Ectodermal cell (in vitro differentiated cells): ENCODE data around the gene OTX1. TPM values are rescaled to one million over a fixed set of nuclear protein-coding genes. Genes with fewer than 3 reads are reported as not detected.

Experiments used
- H3K27ac ChIP-seq: 2 replicates; pipeline ENCODE4 v1.7.0; 2013; ENCODE audit warnings: mild to moderate bottlenecking, low read depth, low read length; ENCODE audit not compliant: insufficient read depth, poor library complexity, severe bottlenecking
- H3K27me3 ChIP-seq: 2 replicates; pipeline ENCODE4 v1.7.0; 2013; ENCODE audit warnings: mild to moderate bottlenecking, low read length; ENCODE audit not compliant: insufficient read depth, control insufficient read depth, poor library complexity, severe bottlenecking
- H3K36me3 ChIP-seq: one replicate; pipeline ENCODE4 v1.7.0; 2013; ENCODE audit warnings: low read length; ENCODE audit not compliant: control insufficient read depth, insufficient read depth
- H3K4me1 ChIP-seq: one replicate; pipeline ENCODE4 v1.7.0; 2013; ENCODE audit warnings: low read length; ENCODE audit not compliant: control insufficient read depth, insufficient read depth
- H3K4me3 ChIP-seq: 2 replicates; pipeline ENCODE4 v1.7.0; 2013; ENCODE audit warnings: low read depth, low read length, control low read depth; ENCODE audit not compliant: insufficient read depth
- H3K9me3 ChIP-seq: 2 replicates; pipeline ENCODE4 v1.7.0; 2013; ENCODE audit warnings: mild to moderate bottlenecking, low read length, moderate library complexity; ENCODE audit not compliant: control insufficient read depth
- WGBS, 2 experiments: methylation state at CpG; one replicate each; pipeline ENCODE4 v1.1.7; 2013; ENCODE audit warnings: missing lambda C conversion rate in 2 of 2; 5-methylcytosine and 5-hydroxymethylcytosine counted together
- polyA plus RNA-seq, 4 experiments: library from polyadenylated mRNA; stranded (reverse); fragments of 50-300 nt; gene quantifications; one replicate each; pipeline ENCODE4 v1.2.3, GENCODE V29; 2013

Gene OTX1
- 72.8 TPM for polyA plus RNA-seq (2013, experiment 1 of 4)
- polyA plus RNA-seq (2013, experiment 2 of 4) = 117 TPM
- 62.0 TPM for polyA plus RNA-seq (2013, experiment 3 of 4)
- 82.8 TPM for polyA plus RNA-seq (2013, experiment 4 of 4)

DNA sequence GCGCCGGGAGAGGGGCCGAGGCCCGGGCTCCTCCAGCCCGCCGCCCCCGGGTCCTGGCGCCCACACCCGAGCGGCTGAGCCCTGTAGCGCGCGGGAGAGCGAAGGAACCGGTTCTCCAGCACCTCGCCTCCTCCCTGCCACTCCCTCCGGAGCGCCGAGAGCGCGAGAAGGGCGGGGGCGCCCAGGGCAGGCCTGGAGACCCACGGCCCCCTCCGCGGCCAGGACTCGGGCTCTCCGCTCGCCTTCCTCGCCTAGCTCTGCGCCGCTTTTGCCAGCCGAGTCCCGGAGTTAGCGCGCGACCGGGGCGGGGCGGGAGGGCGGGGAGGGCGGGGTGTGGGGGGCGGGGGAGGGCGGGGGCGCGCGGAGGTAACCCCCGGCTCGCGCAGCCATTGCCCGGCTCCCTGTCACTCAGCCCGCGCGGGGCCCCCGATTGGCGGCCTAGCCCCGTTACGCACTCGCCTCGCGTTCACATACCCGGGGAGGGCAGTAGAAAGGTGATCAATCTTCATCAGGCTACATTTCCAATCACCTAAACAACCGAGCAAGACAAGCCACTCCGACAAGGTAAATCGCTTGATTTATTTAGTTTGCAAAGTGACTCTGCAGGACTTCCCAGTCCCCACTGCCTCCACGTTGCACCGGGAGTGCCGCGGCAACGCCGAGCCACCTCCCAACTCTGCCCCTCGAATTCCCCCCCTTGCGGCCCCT is at the start of gene OTX1:
OTX1 (plus strand) TSS at position 497 of the 708 bp plus-strand sequence. CDS start 2,161 bp downstream, outside the sequence.
- WGBS, 2 experiments = 0% methylated on average over 71 to 73 of the region's 73 CpGs
- H3K4me3 ChIP-seq = peak within 1 kb of the TSS; percentile 63
- no peaks in the 10 kb centered on the region for H3K9me3 ChIP-seq
- H3K4me1 ChIP-seq = peaks cover 24% of the 10 kb centered on the region
- peaks cover 6% of the 10 kb centered on the region for H3K36me3 ChIP-seq
- peaks cover 100% of the 10 kb centered on the region for H3K27me3 ChIP-seq
- H3K27ac ChIP-seq = peak within 1 kb of the TSS; percentile 89

DNA sequence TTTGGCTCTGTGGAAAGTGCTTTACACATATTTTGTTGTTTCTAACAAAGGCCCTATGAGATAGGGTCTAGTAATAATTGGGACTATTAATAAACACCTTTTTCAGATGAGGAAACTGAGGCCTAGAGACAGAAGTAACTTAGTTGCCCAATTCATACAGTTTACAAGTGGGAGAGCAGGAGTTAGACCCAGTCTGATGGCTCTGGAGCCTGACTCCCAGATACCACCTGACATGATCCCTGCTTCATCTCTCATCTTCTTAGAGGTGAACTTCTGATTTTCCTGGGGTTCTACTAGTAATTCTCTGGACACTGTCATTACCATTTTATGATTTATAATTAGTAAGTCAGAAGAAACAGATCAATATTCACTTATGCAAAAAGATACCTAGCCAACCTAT is 49.1 kb upstream of the OTX1 start:
- peaks cover 3% of the 10 kb centered on the region for H3K4me1 ChIP-seq
- H3K27me3 ChIP-seq = no peaks in the 10 kb centered on the region
- no peaks in the 10 kb centered on the region for H3K9me3 ChIP-seq
- H3K27ac ChIP-seq = no peak overlapping the region
- no peak overlapping the region for H3K4me3 ChIP-seq
- no peaks in the 10 kb centered on the region for H3K36me3 ChIP-seq

DNA sequence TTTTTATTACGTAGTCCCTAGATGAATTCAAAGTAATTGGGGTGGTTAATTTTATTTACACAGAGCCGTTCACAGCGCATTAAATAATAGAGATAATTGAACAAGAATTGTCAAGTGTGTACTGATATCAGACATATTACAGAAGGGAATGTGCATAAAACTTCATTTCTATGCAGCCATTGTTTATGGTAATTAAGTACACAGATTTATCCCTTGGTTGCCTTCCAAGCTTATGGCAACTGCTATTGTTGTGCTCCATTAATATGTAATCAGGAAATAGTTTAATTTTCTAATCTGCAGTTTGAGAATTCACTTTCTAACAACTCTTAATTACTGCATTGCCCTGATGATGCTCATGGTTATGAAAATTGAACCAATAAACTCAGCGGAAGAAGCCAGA is 47.3 kb upstream of the OTX1 start:
- H3K36me3 ChIP-seq = no peaks in the 10 kb centered on the region
- H3K27ac ChIP-seq = no peak overlapping the region
- H3K9me3 ChIP-seq = no peaks in the 10 kb centered on the region
- H3K4me3 ChIP-seq = no peak overlapping the region
- H3K4me1 ChIP-seq = peaks cover 18% of the 10 kb centered on the region
- H3K27me3 ChIP-seq = no peaks in the 10 kb centered on the region
- WGBS, 2 experiments = 98 to 99% methylated on average over 4 of the region's 4 CpGs

DNA sequence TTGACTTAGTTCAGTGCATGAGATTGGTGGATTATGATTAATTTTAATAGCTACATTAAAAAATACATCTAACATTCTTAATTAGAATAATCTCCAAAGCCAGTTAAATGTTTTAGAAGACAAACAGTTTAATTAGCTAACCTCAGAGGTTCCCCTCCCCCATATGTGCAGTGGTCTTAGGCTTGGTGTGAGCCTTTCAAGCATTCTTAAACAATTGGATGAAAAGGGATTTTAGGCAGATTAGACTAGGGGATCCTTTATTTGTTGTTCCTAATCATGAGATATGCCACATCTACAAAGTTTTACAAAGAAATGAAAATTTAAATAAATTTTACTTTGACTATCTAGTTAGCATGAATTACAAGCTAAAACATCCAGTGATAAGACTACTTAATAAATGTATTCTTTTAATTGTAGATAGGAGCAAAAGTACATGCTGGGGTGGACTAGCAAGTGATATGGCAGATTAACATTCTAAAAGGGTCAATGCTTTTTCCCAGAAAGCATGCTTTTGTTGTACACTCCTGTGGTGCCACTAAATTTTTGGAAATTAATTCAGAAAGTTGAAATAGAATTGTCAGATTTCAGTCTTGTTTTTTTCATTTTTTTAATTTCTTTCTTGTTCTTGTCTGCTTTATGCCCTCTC is 42.7 kb upstream of the OTX1 start:
- Histone ChIP-seq H3K36me3 (no peaks in the 10 kb centered on the region), H3K4me3 (no peak overlapping the region), H3K27ac (peak overlapping the region; percentile 8), H3K27me3 (no peaks in the 10 kb centered on the region), H3K4me1 (peaks cover 35% of the 10 kb centered on the region), H3K9me3 (no peaks in the 10 kb centered on the region)

DNA sequence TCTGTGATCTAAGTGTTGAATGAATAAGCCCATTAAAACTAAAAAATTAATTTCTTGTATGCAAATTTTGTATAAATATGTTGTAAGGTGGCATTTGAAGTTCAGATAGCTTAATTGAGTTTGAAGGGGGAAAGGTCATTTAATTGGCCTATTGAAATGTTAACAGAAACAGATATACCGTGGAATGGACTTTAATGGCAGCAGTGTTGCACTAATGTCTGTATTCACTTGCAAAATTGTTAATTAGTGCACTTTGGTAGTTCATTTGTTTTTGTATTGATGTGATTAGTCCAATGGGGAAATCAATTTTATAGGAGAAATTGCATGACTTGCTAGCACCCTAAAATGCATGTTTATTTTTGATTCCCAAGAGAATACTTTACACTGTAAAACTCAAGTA is 41.8 kb upstream of the OTX1 start:
- H3K27ac ChIP-seq = no peak overlapping the region

DNA sequence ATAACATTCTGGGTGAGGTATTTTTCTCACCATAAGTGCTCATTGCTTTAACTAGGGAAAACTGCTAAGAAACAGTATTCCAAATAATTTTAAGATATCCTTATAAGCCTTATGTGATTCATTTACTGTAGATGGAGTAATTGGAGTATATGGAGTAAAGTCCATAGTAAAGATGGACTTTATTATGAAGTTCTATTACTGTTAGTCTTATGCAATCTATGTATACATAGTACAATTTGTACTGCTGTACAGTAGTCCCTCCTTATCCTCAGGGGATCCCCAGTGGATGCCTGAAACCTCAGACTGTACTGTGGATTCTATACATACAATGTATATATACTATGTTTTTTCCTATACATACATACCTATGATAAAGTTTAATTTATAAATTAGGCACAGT is 41.1 kb upstream of the OTX1 start:
- H3K36me3 ChIP-seq = no peaks in the 10 kb centered on the region
- no peak overlapping the region for H3K27ac ChIP-seq
- no peaks in the 10 kb centered on the region for H3K27me3 ChIP-seq
- H3K4me1 ChIP-seq = peaks cover 47% of the 10 kb centered on the region
- no peak overlapping the region for H3K4me3 ChIP-seq
- no peaks in the 10 kb centered on the region for H3K9me3 ChIP-seq

More for the DNA sequence above, 41.8 kb upstream of the OTX1 start:
- no peak overlapping the region for H3K4me3 ChIP-seq
- no peaks in the 10 kb centered on the region for H3K27me3 ChIP-seq
- H3K4me1 ChIP-seq = peaks cover 43% of the 10 kb centered on the region
- 32 to 45% methylated on average over 1 of the region's 1 CpG for WGBS, 2 experiments
- H3K9me3 ChIP-seq = no peaks in the 10 kb centered on the region
- no peaks in the 10 kb centered on the region for H3K36me3 ChIP-seq

DNA sequence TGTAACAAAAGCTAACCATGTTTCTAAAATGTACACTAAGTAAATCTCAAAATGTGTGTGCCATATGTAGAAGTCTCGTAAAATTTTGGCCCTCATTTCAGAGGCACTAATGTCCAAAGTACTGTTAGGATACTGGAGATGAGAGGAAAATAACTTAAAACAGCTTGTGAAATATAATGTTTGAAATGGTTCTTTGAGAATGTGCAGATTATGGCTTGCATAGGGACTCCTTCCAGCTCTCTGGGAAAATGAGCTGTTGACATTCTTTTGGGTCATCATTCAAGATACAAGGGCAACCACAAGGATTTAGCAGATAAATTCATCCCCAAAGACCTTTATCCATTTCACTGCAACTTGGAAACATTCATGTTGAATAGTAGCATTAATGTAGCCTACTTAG is 38.1 kb upstream of the OTX1 start:
- Histone ChIP-seq H3K27ac (no peak overlapping the region), H3K36me3 (no peaks in the 10 kb centered on the region), H3K9me3 (no peaks in the 10 kb centered on the region), H3K27me3 (no peaks in the 10 kb centered on the region), H3K4me1 (peaks cover 36% of the 10 kb centered on the region), H3K4me3 (no peak overlapping the region)
- WGBS, 2 experiments = 93 to 95% methylated on average over 1 of the region's 1 CpG

DNA sequence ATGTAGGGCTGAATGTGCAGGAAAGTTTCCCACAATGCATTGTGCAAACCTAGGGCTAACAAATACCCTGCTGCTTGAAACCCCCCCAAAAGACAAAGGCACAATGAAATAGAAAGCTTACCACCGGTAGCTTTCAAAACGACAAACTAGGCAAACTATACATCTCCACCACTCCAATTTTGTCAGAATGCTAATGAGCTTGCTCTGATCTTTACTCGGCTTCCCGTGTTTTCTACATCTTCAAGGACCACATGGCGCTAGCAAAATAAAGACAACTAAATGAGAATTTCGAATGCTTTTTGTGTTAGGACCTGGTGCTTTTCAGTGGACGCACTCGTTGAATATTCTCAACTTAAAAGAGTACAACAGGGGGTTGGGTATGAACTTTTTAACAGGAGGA is 37.2 kb upstream of the OTX1 start:
- Histone ChIP-seq H3K9me3 (no peaks in the 10 kb centered on the region), H3K36me3 (no peaks in the 10 kb centered on the region), H3K4me1 (peaks cover 29% of the 10 kb centered on the region), H3K27me3 (no peaks in the 10 kb centered on the region), H3K27ac (peak overlapping the region; percentile 82), H3K4me3 (no peak overlapping the region)
- 18 to 28% methylated on average over 8 of the region's 8 CpGs for WGBS, 2 experiments

DNA sequence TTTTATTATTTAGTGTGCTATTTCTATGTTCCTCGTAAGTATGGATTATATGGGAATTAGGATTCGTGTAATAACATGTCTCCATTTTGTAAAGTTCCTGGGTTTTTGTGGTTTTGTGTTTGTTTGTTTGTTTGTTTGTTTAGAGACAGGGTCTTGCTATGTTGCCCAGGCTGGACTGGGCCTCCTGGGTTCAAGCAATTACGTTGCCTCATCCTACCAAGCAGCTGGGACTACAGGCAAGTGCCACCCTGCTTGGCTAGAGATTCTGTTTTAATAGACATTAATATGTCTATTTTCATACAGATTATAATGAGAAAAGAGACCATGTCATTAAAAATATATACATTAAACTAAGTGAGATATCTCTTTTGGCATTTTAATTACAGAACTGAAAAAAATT is 35.2 kb upstream of the OTX1 start:
- 84 to 89% methylated on average over 3 of the region's 3 CpGs for WGBS, 2 experiments
- no peaks in the 10 kb centered on the region for H3K36me3 ChIP-seq
- H3K27me3 ChIP-seq = no peaks in the 10 kb centered on the region

DNA sequence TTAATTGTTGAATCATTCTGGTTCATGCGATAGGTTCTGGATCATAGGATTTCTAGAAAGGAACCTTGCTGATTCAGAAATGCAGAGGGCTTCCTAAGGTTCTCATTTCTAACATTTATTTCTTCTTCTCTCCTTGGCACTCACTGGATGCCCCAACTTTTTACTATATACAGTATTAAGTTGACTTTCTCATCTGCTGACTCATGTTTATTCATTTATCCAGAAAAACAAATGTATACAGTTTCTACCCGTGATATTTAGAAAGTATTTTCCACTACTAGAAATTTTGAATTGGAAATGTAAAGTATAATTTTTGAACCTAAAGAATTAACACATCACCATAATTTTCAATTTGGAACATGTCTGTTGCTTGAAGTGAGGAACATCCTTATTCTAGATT is 32.2 kb upstream of the OTX1 start:
- H3K36me3 ChIP-seq = no peaks in the 10 kb centered on the region
- WGBS, 2 experiments = 100% methylated on average over 1 of the region's 2 CpGs

More for the DNA sequence above, 35.2 kb upstream of the OTX1 start:
- H3K9me3 ChIP-seq = no peaks in the 10 kb centered on the region
- H3K27ac ChIP-seq = no peak overlapping the region
- H3K4me3 ChIP-seq = no peak overlapping the region
- H3K4me1 ChIP-seq = peaks cover 22% of the 10 kb centered on the region

More for the DNA sequence above, 32.2 kb upstream of the OTX1 start:
- H3K9me3 ChIP-seq = no peaks in the 10 kb centered on the region
- no peak overlapping the region for H3K27ac ChIP-seq
- H3K4me1 ChIP-seq = peaks cover 8% of the 10 kb centered on the region
- no peak overlapping the region for H3K4me3 ChIP-seq
- no peaks in the 10 kb centered on the region for H3K27me3 ChIP-seq
